Activated CD4-positive, CD25-positive, alpha-beta regulatory T cell (primary cell): ENCODE data around the gene GPR152.
"Not testable (repeated sequence)": the region's sequence is repeated elsewhere in the genome, so short reads cannot be mapped to it uniquely, and the experiment has no call there.

Experiments
- DNase-seq, 4 experiments: peaks; one replicate each; lab custom pipeline; 2025; lab: John Stamatoyannopoulos, UW

Gene GPR152

DNA sequence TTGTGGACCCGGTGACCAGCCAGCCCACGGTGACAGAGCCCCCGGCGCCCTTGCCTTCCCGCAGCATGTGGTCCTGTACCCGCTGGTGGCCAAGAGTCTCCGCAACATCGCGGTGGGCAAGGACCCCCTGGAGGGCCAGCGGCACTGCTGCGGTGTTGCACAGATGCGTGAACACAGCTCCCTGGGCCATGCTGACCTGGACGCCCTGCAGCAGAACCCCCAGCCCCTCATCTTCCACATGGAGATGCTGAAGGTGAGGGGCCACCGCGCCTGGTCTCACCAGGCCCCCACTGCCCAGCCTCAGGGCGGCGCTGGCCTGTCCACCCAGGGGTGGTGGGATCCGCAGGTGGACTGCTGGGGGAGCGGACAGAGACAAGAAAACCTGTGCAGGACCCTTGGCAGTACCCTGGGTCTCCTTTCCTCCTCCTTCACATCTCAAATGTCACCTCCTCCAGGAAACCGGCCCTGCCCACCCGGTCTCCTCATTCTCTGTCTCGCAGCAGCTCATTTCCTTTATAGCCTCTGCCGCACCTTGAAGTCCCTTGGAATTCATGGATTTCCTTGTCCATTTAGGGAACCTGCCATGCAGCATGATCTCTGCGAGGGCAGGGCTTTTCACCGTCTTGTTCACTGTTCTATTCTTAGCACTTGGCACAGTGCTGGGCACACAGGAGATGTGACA, 36.8 kb upstream of the GPR152 start:
- DNase-seq = no peak

DNA sequence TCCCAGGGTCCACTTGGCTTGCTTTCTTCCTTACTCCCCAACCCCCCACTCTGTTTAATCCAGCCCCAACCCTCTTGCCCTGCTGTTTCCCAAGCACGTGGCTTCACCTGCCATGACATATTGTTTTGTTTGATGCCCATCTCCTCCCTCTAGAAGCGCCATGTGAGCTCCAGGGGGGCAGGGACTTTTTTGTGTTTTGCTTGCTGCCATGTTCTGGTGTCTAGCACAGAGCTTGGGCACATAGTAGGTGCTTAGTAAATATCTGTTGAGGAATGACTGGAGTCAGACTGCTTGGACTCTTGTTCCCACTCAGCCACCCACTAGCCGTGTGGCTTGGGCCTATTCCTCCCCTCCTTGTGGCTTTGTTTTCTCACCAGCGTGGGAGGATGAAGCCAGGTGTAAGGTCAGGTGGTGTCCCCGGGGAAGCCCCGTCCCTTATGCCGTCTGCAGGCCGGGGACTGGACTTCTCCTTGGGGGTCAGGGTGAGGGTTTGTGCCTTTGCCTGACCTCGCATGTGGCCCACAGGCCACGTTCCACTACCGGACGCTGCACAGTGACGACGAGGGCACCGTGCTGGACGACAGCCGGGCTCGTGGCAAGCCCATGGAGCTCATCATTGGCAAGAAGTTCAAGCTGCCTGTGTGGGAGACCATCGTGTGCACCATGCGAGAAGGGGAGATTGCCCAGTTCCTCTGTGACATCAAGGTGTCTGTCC, 34.1 kb upstream of the GPR152 start:
- DNase-seq = no peak

- DNase-seq = not testable (repeated sequence)
Measured at GRCh38 chr11:67485873-67486361, 33.4 kb upstream of the GPR152 start.

GRCh38 chr11:67484847-67485311, 32.4 kb upstream of the GPR152 start:
- DNase-seq = peak in 3 of 4 experiments; percentile 28 to 42 (median 40)

DNA sequence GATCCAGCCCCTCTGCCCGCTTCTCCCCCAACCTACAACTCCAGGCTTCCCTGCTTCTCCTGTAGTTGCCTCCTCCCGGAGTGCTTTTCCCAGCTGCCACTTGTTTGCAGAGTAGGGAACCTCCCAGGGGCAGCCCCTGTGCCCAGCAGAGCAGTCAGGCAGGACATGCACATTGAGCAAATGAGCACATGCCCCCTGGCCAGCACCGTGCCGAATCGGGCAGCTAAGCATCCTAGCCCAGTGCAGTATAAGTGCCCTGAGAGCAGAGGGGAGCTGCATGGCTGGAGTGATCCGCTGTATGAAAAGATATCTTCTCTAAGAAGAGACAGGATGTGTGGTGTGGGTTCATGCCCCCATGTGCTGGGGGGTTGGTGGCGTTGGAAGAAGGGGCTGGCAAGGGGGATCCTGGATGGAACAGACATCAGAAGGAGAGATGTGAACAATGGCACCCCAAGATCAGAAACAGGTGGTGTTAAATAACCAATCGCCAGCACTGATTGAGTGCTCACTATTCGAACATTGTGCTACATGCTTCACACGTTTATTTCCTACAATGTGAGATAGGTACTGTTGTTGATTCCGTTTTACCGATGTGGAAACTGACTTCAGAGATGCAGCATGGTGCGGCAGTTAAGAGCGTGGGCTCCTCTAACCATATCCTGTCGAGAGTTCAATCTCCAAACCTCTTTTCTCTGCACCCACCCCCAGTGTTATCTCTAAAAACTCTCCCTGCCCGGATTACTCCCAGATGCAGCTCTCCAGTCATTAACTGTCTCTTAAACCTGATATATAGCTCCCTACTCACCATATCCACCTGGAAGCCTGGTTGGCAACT, 31.5 kb upstream of the GPR152 start:
- DNase-seq = no peak

DNA sequence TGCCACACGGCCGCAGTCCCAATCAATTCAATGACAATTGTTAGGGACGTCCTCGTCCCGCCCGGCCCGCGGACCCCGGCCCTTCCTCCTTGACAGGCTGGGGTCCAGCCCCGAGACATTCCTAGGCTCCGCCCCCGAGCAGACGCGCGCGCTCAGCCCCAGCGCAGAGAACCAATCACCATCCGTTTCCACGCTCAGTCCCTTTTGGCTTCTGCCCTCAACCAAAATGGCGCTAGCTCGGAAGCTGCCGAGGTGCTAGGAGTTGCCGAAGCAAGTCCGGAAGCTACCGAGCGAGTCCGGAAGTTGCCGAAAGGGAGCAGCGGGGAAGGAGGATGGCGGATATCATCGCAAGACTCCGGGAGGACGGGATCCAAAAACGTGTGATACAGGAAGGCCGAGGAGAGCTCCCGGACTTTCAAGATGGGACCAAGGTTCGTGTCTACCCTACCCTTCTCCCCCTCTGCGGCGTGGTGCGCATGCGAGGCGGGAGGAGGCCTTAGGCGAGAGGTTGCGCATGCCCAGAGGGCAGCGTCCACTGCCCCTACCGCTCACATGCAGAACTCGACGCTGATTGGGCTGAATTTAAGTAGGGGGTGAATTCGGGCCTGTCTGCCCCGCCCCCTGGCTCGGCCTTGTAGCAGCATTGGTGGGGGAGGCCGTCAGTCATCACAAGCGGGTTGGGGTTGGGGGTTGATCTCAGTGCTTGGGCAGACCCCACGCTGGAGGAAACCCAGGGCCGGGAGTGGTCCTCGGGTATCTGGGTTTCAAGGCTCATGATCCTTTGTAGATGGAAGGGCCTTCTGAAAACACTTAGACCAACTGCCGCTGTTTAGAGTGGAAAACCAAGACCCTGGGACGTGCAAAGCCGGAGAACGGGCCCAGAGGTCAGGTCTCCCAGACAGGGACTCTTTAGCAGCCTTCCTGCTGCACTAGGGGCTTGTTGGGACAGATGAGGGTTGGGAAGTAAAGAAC, 30.6 kb upstream of the GPR152 start, which contains the start of gene AIP:
Gene AIP, plus strand, starts transcription at position 200 of the 972 bp plus-strand sequence. Its CDS starts 133 bp downstream, at position 333.
- peak; percentile 87 to 96 (median 94) for DNase-seq

GRCh38 chr11:67482275-67482826, 29.8 kb upstream of the GPR152 start:
- DNase-seq = no peak

GRCh38 chr11:67477344-67478050, 25.0 kb upstream of the GPR152 start:
- DNase-seq = not testable (repeated sequence)

DNA sequence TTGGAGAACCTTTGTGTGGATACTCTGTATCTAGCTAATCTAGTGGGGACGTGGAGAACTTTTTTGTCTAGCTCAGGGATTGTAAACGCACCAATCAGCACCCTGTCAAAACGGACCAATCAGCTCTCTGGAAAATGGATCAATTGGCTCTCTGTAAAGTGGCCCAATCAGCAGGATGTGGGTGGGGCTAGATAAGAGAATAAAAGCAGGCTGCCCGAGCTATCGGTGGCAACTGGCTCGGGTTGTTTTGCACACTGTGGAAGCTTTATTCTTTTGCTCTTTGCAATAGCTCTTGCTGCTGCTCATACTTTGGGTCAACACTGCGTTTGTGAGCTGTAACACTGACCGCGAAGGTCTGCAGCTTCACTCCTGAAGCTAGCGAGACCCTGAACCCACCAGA, 24.2 kb upstream of the GPR152 start:
- DNase-seq = not testable (repeated sequence)

GRCh38 chr11:67472882-67473281, 20.4 kb upstream of the GPR152 start:
- DNase-seq = no peak

DNA sequence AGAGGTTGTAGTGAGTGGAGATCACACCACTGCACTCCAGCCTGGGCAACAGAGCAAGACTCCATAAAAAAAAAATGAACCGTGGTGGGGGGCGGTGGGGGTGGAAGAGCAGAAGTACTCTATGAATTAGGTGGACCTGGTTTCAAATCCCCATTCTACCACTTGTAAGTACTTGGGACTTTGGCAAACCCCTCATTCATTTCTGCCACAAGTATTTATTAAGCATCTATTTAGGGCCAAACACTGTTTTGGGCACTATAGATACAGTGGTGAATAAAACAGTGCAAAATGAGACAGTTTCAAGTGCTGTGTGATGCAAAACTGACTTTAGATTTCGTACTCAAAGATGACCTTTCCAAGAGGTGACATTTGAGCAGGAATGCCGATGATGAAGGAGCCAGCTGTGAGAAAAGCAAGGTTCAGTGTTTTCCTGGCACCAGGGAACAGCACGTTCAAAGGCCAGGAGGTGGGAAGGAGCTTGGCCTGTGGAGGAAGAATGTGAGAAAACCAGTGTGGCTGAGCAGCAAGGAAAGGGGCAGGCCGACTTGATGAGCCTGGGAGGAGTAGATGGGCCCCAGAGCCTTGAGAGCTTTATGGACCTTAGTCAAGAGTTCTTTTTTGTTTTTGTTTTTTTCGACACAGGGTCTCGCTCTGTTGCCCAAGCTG, 17.9 kb upstream of the GPR152 start:
- DNase-seq = no peak

GRCh38 chr11:67469508-67469811, 16.9 kb upstream of the GPR152 start:
- DNase-seq = no peak

DNA sequence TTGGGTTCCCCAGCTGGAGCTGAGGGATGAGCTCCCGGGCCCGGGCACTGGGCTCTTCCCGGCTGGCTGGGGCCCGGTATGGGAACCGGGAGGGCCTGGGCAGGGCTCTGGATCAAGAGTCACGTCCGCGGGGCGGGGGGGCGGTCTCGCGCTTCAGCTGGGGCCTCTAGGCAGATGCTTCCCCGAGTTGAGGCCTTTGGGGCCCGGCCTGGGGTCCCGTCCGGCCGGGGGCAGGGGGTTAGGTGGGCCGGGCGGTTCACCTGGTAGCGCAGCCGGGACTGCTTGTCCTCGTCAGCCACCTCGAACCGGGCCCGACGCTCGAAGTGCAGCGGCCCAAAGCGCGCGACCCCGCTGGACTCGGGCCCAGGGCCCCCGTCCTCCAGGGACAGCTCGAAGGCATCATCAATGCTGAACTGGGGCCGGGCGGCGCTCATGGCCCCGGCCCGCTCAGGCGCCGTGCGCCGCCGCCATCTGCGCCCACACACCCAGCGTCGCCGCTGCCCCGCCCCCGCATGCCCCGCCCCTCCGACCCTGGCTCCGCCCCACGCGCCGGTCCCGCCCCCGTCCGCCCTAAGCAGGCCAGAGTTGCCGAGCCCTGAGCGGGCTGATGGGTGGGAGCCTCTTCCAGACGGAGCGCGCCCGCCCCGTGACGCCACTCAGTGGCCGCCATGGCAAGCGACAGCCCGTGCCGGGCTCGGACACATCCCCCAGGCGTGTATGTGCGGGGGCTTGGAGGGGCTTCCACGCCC, 16.4 kb upstream of the GPR152 start, which contains the start of gene TMEM134:
Gene TMEM134, minus strand, starts transcription at position 493 of the 749 bp plus-strand sequence. Its CDS starts 59 bp downstream, at position 434.
- peak; percentile 87 to 91 (median 88) for DNase-seq

DNA sequence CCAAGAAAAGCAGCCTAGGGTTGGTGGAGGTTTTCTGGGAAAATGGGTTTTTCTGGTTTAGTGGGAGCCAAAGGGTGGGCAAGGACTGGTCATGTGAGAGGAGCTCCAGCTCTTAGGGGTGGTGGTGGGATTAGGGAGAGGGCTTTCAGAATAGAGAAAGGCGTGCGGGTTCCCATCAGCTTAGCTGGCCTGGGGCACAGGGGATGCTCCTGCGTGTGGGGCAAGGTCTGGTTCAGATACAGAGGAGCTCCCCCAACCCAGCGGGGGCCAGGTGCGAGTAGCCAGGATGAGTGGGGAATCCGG, 15.9 kb upstream of the GPR152 start:
- no peak for DNase-seq

DNA sequence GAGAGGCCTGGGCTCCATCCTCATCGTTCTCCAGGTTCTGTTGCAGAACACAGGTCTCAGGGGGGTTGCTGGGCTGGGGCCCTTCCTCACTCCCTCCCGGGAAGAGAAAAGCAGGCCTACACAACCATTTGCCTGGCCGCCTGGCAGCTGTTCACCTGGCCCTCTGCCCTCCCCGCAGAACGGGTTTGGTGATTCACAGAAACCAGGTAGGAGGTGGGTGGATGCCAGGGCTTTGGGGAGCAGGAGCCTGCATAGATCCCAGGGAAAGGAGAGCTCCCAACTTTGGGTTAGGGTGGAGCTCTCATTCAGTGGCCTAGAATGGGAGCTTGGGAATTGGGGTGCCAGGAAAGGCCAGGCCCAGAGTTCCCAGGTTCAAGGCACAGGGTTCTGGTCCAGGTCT, 15.5 kb upstream of the GPR152 start:
- no peak for DNase-seq

GRCh38 chr11:67466962-67467771, 14.6 kb upstream of the GPR152 start:
- DNase-seq = no peak

DNA sequence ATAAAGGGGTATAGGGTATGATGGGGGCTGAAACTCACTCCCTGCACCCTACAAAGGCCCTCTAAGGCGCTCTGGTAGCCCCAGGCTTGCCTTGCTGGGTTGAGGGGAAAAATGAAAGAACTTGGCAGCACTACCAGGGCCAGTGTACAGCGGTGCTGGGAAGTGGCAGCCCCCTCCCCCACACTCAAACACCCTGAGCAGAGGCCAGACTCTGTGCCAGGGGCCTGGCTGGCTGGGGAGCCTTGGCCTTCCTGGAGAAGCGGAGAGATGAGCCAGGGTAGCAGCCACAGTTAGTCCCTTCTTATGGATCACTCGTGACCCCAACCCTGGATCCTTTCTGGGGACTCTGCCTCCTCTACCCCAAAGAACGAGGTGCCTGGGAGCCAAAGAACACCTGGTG, 13.8 kb upstream of the GPR152 start:
- DNase-seq = no peak

GRCh38 chr11:67465530-67465929, 13.0 kb upstream of the GPR152 start:
- DNase-seq = not testable (repeated sequence)
